Stromal cell of bone marrow (primary cell): Measurements from ENCODE around the gene PMP22.
"Not testable (repeated sequence)": the region's sequence is repeated elsewhere in the genome, so short reads cannot be mapped to it uniquely, and the experiment has no call there.

Experiments used
- DNase-seq: peaks from one replicate; pipeline ENCODE4 v3.0.0-alpha.2; 2012; ENCODE audit warnings: low read depth

The PMP22 gene

GRCh38 chr17:15255713-15256454, 9.2 kb downstream of the PMP22 start:
- DNase-seq = no peak

DNA sequence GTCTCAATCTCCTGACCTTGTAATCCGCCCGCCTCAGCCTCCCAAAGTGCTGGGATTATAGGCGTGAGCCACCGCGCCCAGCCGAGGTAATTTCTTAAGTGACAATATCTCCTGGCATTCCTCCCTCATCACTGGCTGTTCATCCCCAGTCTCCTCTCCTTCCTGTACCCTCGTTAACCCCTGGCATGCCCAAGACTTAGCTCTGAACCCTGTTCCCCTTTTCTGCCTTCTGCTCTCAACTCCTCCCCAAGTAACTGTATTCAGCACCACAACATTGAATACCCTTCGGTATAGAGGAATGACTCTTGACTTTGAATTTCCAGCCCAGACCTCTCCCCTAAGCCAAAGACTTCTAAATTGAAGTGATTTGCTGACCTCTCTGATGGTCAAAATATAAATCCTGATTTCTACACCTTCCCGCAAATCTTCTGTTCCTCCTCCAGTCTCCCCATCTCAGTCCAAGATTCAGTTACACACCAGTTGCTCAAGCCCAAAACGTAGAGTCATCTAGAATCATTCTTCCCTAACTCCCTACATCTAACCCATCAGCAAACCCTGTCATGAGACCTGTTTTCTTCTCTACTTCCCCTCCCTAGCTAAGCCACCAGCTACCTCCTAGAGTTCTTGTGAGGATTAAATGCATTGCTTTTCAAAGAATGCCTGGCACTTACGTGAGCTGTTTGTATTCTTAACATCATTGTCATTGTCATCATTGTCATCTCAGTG, 14.8 kb downstream of the PMP22 start:
- no peak for DNase-seq

GRCh38 chr17:15249487-15249886, 15.6 kb downstream of the PMP22 start:
- no peak for DNase-seq

DNA sequence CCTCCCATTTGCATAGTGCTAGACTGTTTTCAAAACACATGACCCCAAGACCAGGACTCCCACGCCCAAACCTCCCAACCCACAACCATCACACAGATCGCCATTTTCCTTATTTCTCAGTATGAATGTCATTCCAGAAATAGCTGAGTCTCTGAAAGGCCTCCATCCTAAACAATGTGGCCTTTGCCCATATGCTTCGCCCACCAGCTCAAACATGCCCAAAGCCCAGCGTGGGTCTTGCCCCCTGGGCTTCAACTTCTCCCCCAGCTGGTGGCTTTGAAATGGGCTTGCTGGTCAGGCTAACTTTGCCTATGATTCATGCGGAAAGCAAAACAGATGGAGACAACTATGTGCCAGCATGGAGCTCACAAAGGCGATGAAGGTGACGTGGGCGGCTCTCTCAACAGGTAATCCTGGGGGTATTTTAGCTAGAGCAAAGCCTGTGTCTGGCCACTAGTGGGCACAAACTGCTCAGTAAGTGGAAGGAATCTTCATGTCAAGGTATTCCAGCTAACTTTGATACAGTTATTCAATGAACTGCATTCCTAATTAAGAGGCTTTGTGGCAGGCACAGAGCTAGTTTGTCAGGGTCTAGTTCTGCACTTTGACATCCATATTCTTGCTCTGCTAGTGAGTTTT, 17.1 kb downstream of the PMP22 start:
- no peak for DNase-seq

DNA sequence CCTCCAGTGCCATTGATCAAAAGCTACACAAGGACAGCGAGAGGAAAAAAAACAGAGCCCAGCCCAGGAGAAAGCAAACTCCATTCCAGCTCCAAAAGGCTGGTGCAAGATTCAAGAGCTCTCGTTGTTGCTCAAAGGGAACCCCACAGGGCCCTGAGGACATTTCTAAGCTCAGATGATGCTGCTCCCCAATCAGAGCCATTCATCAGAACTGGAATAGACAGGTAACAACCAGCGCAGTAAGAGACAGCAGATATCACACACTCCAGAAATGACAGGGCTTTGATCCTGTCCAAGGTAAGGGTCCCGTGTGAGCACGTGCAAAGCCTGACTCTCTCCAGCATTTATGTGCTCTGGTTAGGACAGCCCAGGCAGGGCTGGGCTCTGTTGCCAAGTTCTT, 20.1 kb downstream of the PMP22 start:
- no peak for DNase-seq

GRCh38 chr17:15240644-15241043, 24.5 kb downstream of the PMP22 start:
- DNase-seq = no peak

DNA sequence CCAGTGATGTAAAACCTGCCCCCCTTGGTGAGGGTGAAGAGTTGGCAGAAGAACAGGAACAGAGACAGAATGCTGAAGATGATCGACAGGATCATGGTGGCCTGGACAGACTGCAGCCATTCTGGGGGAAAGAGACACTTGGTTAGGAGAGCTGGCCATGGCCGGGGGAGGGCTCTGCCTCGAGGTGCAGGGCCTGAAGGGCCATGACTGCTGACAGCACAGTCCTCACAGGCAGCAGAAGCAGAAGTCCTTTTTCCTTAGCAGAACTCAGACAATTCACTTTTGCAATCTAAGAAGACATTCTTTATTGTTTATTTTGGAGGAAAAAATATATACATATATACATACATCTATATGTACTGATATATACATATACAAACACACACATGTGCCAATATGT, 25.6 kb downstream of the PMP22 start:
- DNase-seq = no peak

- DNase-seq = no peak
Measured at GRCh38 chr17:15238676-15239422, 26.3 kb downstream of the PMP22 start.

DNA sequence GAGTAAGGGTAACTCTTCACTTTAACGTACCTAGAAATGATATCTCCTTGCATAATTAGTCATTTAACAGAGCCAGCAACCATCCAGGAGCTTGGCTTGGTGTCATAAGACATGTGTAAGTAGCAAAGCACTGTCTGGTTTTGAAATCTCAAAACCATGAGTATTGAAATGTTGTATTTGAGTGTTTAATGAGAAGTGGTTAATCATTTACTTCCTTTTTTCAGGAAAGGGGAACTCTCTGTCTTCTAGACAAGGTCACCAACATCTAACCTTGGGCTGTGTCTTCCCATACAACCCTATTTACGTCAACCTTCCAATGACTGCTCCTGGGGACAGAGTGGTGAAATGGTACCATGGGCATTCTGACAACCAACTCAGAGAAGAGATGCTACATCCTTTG, 27.1 kb downstream of the PMP22 start:
- no peak for DNase-seq

- DNase-seq = no peak
Measured at GRCh38 chr17:15237106-15237425, 28.1 kb downstream of the PMP22 start.

GRCh38 chr17:15236281-15237105, 28.6 kb downstream of the PMP22 start:
- DNase-seq = no peak

DNA sequence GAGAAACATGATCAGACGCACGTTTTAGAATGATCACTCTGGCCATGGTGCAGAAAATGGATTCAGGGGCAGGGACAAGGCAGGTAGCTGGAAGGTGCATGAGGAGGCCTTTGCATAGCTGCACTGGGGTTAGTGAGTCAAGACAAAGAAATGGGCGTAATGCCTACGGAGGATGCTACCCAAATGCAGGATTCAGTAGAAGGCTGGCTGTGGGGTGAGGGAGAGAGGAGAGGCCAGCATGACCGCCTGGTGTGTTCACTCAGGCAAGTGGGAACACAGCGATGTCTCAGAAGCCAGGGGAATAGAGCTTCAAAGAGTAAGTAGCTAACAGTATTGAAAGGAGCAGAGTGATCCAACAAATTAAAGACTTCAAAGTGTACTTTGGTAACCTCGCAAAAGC, 31.2 kb downstream of the PMP22 start:
- DNase-seq = no peak

DNA sequence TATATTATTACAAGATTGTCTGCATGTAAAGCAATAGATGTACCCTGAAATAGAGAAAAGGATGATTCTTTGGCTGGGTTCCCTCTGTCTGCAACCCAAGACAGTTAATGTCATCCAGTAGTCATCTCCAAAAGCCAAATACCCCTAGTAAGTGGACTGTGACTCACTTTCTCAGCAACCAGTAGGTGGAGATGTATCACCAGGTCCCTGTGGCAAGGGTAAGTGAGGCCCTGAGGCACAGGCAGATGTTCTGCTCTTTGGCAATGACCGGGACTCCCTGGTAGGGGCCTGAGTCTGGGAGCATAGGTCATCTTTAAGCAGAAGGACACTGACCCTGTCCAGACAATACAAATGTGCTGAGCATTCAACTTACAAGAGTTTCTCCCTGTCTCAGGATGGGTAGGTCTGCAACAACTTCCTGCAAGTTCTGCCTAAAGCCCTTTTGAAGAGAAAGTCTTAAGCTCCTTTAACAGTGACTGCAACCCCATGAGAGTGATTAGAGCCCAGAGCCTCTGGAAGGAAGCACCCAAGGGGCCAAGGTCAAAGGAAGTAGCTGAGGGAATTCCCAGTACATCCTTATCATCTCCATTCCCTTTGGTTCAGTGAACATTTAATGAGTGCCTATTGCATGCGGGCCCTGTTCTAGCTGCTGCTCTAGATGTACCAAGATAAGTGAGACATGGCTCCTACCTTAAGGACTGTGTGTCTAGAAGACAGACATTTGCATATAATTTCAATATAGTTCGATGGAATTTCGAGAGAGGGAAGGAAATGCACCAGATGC, 31.9 kb downstream of the PMP22 start:
- DNase-seq = peak; percentile 51

- no peak for DNase-seq
Measured at GRCh38 chr17:15232517-15232915, 32.6 kb downstream of the PMP22 start.

DNA sequence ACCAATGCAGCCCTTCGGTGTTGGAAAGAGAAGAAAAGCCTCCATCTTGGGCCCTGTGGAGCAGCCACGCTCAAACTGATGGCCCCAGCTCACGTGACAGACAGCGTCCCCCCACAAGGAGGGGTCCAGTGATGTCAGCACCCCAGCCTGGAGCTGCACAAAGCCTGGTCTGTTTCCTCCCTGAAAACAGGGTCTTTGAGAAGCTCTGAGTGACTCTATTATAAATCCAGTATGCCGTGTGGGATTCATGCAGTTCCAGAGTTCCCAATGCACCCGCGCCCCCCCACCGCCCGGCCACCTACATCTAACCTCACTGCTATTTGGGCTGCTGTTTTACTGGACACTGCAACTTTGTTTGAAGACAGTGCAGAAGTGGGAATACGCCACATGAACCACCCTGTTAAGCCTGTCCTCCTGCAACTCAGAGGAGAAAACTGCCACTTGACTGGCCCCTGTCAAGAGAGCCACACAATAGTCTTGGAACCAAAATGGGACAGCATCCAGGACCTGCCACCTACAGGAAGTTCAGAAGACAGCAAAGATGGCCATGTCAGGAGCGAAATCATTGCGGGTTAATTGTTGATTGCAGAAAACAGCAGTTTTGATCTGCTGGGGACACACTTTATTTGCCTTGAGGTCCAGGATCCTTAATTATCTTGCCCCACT, 33.1 kb downstream of the PMP22 start:
- DNase-seq = no peak

- no peak for DNase-seq
Measured at GRCh38 chr17:15230866-15231265, 34.3 kb downstream of the PMP22 start.

DNA sequence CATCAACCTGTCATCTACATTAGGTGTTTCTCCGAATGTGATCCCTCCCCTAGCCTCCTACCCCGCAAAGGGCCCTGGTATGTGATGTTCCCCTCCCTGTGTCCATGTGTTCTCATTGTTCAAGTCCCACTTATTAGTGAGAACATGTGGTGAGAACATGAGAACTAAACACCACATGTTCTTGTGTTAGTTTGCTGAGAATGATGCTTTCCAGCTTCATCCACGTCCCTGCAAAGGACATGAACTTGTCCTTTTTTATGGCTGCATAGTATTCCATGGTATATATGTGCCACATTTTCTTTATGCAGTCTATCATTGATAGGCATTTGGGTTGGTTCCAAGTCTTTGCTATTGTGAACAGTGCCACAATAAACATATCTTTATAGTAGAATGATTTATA, 43.3 kb downstream of the PMP22 start:
- DNase-seq = not testable (repeated sequence)

DNA sequence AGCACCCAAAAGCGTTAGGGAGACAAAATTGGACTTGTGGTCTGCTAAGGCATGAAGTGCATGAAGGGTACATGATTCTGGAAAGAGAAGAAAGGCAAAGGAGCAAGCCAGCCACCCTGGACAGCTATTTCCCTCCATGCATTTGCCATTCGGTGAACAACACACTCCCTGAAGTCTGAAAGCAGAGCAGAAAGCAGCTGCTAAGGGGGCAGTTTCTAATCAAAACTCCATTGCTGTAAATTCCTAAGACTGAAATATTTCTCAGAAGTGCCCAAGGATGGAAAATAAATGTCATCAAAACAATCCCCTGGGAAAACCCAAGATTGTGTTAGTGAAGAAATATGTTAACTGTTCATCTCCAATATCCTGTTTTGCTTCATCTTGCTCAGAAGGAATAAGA, 44.3 kb downstream of the PMP22 start:
- DNase-seq = peak; percentile 17

DNA sequence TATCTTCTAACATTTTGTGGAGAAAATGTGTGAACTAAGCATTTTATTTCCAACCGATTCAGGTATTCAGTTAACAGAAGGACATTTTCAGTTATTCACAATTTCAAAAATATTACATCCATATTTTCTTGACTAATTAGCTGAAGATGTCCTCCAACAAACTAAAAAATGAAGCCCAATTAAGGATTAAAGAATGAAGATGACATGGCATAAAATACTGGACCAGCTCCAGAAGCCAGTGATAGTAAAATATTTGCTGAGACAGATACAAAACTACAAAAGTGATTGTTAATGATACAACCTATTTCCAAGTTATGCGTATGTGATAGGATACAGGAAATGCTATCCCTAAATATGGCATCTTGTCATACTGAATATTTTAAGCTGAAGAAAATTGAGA, 48.6 kb downstream of the PMP22 start:
- no peak for DNase-seq

DNA sequence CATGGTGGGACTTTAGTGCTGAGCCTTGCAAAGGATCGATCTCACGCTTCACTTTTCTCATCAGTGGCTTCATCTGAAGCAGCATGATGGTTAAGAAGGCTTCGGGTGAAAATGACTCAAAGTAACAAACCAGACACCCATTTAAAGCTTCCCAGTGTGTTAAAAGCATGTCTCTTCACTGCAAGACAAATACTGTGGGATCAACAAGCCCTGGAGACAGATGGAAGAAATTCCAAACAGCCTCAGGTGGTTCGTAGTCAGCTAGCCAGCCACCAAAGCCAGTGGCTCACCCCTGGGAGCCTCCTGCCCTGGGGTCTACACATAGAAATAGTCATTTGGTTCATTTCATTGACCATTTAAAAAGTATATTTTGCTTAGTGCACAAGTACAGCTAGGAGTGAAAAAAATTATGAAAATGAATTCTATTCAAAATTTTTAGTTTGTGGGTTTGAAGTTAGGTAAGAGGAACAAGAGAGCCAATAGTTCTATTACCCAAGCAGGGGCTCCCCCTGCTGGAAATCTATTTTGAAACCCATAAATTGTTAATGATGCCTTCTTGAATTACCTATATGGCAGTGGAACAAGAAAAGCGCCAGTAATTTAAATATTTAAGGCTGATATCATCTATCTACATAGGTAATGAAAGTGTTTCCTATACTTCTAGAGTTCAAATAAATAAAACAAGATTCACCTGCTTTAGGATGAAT, 51.6 kb downstream of the PMP22 start:
- DNase-seq = peak; percentile 14
